Right hindlimb (tissue), 1 donor: Measurements from ENCODE around the gene FECH.
"Not testable (repeated sequence)": the region's sequence is repeated elsewhere in the genome, so short reads cannot be mapped to it uniquely, and the experiment has no call there.

ENCODE experiments used
- DNase-seq: peaks from one replicate; pipeline ENCODE4 v3.0.0-alpha.2; 2018

FECH gene, protein sequence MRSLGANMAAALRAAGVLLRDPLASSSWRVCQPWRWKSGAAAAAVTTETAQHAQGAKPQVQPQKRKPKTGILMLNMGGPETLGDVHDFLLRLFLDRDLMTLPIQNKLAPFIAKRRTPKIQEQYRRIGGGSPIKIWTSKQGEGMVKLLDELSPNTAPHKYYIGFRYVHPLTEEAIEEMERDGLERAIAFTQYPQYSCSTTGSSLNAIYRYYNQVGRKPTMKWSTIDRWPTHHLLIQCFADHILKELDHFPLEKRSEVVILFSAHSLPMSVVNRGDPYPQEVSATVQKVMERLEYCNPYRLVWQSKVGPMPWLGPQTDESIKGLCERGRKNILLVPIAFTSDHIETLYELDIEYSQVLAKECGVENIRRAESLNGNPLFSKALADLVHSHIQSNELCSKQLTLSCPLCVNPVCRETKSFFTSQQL

GRCh38 chr18:57586251-57587049, at the start of gene FECH:
TSS of gene FECH (minus strand) at chr18:57586702. CDS start at chr18:57586620, 82 bp downstream.
- peak; percentile 88 for DNase-seq

- DNase-seq, result no peak
Measured at GRCh38 chr18:57635003-57635822, 48.7 kb upstream of the FECH start.

- no peak for DNase-seq
Measured at GRCh38 chr18:57631697-57632096, 45.2 kb upstream of the FECH start.

GRCh38 chr18:57630754-57631595, 44.5 kb upstream of the FECH start:
- DNase-seq, result no peak

DNA sequence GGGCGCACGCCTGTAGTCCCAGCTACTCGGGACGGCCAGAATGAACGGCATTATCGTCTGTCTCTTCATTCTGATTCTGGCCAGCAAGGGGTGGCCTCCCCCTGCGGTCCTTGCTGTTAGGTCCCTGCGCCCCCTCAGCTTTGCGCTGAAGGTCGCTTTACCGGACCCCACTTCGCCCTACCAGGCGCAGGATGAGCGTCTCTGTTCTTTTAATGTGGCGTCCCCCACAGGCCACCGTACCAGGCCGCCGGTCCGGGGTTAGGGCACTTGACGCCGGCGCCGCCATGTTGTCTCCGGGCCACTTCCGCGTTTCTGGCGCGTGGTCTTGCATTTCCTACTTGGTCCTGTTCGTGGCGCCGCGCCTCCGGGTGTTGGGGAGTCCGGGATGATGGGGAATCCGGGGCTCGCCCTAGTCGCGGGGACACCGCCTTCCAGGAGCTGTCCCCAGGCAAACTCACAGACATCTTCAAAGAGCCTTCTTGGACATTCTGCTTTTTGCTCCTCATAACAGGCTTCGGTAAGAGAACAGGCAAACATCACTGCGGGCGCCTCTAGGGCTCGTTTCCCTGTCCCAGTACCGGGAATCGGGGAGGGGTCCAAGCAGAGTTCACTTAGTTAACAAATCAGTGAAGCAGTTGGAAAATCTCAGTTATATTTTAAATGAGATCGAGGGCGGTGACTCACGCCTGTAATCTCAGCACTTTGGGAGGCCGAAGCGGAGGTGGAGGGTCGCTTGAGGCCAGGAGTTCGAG, 43.7 kb upstream of the FECH start:
- DNase-seq, result peak; percentile 98

DNA sequence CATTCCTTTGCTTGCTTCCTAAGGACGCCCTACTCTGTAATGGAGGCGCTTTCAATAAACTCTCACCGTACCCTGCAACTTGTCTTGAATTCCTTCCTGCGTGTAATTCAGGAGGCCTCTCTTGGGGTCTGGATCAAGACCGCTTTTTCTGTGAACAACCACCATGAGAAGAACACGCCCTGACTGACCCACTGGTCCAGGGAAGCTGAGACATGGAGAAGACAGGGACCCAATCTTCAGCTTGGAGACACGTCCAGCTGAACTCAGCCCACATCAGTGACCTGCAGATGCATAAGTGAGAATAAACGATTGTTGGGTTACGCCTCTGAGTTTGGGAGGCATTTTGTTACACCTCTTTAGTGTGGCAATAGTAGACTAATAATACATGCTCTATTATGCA, 42.9 kb upstream of the FECH start:
- no peak for DNase-seq

DNA sequence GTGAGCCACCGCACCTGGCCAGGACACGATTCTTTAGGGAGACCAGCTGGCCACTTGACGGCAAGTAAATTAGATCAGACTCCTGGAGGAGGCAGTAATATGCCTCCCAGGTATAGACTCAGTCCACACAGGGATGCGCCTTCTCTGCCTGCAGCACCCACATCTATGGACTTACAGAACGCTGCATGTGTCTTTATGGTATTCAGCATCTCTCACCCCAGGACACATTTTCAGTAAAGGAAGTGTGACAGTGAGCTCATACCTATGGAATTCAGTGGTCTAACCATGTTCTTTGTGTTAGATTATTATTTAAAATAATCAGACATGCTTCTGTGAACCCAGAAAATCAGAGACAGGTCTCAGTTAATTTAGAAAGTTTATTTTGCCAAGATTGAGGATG, 41.0 kb upstream of the FECH start:
- DNase-seq, result no peak

DNA sequence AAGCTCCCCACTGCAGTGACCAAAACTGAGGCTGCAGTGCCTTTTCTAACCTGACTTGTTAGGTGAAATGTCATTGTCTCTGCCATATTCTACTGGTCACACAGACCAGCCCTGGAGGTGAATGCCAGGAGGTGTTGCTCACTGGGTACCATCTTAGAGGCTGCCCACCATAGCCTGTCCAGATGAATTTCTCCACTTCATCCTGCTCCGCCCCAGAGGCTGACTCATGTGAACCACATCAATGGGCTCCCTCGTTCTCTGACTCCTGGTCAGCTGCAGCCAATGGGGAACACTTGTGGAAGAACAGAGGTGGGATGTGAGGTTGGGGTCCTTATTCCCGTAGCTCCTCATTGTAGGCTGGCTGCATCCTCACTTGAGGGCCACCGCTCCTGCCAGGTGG, 38.5 kb upstream of the FECH start:
- no peak for DNase-seq

DNA sequence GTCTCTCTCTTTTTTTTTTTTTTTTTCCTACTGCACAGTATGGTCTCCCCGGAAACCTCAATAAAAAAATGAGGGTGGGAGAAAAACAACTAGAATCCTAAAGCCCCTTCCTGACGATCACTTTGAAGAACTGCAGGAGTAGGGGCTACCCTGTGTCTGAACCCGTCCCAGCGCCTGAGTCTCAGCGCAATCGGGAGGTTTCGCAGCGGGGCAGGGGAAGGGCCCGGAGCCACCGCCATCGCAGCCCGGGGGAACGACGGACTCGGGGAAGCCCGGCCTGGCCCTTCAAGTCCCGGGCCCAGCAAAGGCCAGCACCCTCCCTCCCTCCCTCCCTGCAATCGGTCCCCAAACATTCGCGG, 34.7 kb upstream of the FECH start:
- DNase-seq, result no peak

GRCh38 chr18:57619876-57620275, 33.4 kb upstream of the FECH start:
- no peak for DNase-seq

GRCh38 chr18:57618910-57619309, 32.4 kb upstream of the FECH start:
- no peak for DNase-seq

GRCh38 chr18:57603871-57604270, 17.4 kb upstream of the FECH start:
- no peak for DNase-seq

DNA sequence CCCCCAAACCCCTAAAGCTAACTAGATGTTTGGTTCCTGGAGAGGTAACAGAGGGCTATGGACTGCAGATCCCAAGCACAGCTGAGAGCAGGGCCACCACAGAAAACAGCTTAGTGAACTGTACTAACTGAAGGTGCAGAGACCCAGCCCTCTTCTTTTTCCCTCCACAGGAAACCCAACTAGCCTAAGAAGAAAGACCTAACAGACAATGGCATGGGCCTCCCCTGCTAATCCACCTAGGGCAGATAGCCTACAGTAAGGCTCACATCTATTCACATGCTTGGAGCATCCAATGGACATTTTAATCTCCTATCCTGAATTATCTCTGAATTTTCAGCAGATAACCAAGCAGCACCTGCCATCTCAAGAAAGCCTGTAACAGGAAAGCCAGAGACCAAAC, 8.8 kb upstream of the FECH start:
- DNase-seq, result no peak

GRCh38 chr18:57592716-57593115, 6.2 kb upstream of the FECH start:
- not testable (repeated sequence) for DNase-seq

- DNase-seq, result no peak
Measured at GRCh38 chr18:57589161-57589560, 2.7 kb upstream of the FECH start.

- no peak for DNase-seq
Measured at GRCh38 chr18:57587098-57587661, 678 bp upstream of the FECH start.

DNA sequence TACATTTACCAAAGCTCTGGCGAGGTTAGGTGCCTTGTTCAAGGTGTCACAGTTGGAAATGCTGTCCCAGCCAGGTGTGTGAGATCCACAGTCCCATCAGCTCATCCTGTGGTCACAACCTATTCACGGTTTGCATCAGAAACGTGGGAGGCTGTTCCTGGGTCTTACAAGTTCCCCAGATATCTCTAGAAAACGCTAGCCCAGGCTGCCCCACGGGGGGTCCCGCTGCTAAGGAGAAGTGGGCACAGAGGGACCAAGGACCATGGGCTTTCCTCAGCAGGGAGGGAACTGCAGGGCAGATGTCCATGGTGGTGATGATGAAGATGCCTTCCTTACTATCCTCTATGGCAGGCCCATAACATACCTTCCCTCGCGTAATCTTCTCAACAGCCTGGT, 649 bp downstream of the FECH start:
- no peak for DNase-seq

GRCh38 chr18:57585421-57585820, 1.1 kb downstream of the FECH start:
- DNase-seq, result no peak

- no peak for DNase-seq
Measured at GRCh38 chr18:57584444-57584843, 2.1 kb downstream of the FECH start.

- DNase-seq, result no peak
Measured at GRCh38 chr18:57583297-57583835, 3.1 kb downstream of the FECH start.
